ENCODE results near the gene OPHN1. TPM values are rescaled to one million over a fixed set of nuclear protein-coding genes. Genes with fewer than 3 reads are reported as not detected.

Gene OPHN1
- total RNA-seq, 4 donors from 2014 or later = 6.9 to 14.0 (median 10.2) TPM

DNA sequence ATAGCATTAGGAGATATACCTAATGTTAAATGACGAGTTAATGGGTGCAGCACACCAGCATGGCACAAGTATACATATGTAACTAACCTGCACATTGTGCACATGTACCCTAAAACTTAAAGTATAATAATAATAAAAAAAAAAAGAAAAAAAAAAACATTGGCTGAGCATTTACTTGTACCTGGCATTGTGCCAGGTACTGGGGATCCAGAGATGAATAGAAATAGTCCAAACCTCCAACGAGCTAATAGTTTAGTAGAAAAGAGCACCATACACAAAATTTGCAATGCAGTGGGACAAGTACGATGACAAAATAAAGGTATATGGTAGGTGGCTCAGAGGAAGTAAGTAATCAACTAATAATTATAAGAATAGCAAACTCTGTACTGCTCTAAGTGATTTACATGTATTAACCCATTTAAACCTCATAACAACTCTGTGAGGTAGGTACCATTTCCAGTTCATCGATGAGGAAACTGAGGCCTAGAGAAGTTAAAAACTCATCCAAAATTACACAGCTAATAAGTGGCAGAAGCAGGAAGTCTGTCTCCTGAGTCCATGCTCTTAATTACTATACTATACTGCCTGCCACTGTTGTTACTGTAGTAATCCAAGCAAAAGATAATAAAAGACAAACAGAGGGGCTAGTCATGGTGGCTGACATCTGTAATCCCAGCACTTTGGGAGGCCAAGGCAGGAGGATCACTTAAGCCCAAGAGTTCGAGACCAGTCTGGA, 319.3 kb downstream of the OPHN1 start:
- 78 to 81% methylated on average over 3 to 4 of the region's 5 CpGs for WGBS, 2 donors (ENCODE audit: low coverage in 1 of 2)
- H3K4me3 ChIP-seq = no peak overlapping the region
- no peak for ATAC-seq
- no peaks in the 10 kb centered on the region for H3K4me1 ChIP-seq
- no peak for TF ChIP-seq POLR2AphosphoS5 (IDR thresholded peaks at IDR 0.05)
- TF ChIP-seq, protein P1, sequence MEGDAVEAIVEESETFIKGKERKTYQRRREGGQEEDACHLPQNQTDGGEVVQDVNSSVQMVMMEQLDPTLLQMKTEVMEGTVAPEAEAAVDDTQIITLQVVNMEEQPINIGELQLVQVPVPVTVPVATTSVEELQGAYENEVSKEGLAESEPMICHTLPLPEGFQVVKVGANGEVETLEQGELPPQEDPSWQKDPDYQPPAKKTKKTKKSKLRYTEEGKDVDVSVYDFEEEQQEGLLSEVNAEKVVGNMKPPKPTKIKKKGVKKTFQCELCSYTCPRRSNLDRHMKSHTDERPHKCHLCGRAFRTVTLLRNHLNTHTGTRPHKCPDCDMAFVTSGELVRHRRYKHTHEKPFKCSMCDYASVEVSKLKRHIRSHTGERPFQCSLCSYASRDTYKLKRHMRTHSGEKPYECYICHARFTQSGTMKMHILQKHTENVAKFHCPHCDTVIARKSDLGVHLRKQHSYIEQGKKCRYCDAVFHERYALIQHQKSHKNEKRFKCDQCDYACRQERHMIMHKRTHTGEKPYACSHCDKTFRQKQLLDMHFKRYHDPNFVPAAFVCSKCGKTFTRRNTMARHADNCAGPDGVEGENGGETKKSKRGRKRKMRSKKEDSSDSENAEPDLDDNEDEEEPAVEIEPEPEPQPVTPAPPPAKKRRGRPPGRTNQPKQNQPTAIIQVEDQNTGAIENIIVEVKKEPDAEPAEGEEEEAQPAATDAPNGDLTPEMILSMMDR (IDR thresholded peaks at IDR 0.05) = no peak
- no peak for TF ChIP-seq POLR2A (IDR thresholded peaks at IDR 0.05)
- no peaks in the 10 kb centered on the region for H3K9me3 ChIP-seq
- peaks cover 0 to 16% of the 10 kb centered on the region in 2 donors for H3K36me3 ChIP-seq
- no peaks in the 10 kb centered on the region for H3K27me3 ChIP-seq
- no peak overlapping the region for H3K27ac ChIP-seq

DNA sequence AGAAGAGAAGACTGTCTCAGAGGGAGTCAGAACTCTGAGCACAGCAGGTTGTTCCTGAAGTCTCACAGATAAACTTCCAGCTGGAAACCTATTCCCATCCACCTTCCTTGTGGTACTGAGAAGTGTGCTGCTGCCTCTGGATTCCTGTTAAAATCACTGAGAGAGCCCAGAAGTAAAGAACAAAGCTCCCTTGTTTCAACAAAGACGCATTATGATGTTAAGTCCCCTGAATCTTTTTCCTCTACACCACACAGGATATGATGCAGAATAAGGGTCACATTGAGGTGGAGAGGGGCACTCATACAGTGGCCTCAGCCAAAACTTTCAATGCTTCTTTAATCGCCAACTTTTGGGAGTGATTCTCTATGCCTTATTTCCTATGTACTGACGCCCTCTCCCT, 321.0 kb downstream of the OPHN1 start:
- 60 to 70% methylated on average over 3 of the region's 3 CpGs for WGBS, 2 donors (ENCODE audit: low coverage in 1 of 2)

DNA sequence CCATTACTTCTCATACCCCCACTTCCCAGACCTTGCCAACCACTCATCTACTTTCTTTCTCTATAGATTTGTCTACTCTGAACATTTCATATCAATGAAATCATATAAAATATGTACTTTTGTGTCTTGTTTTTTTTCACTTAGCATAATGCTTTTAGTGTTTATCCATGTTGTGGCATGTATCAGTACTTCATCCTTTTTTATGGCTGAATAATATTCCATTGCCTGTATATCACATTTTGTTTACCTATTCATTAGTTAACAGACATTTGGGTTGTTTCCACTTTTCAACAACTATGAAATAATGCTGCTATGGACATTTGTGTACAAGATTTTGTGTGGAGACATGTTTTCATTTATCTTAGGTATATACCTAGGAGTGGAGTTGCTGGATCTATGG, 324.1 kb downstream of the OPHN1 start:
- Histone ChIP-seq H3K36me3 (peaks cover 0 to 16% of the 10 kb centered on the region in 2 donors), H3K27ac (no peak overlapping the region), H3K9me3 (no peaks in the 10 kb centered on the region), H3K4me1 (no peaks in the 10 kb centered on the region), H3K27me3 (no peaks in the 10 kb centered on the region), H3K4me3 (no peak overlapping the region)
- ATAC-seq = no peak
- no peak for TF ChIP-seq EP300 (IDR thresholded peaks at IDR 0.05)
- TF ChIP-seq POLR2AphosphoS5 (IDR thresholded peaks at IDR 0.05) = no peak
- TF ChIP-seq, protein P1 (IDR thresholded peaks at IDR 0.05) = no peak
- no peak for TF ChIP-seq POLR2A (IDR thresholded peaks at IDR 0.05)

More for the DNA sequence above, 321.0 kb downstream of the OPHN1 start:
- Histone ChIP-seq H3K4me1 (no peaks in the 10 kb centered on the region), H3K9me3 (no peaks in the 10 kb centered on the region), H3K4me3 (no peak overlapping the region), H3K27me3 (no peaks in the 10 kb centered on the region), H3K27ac (no peak overlapping the region), H3K36me3 (peaks cover 0 to 16% of the 10 kb centered on the region in 2 donors)
- no peak for ATAC-seq
- TF ChIP-seq, protein P1 (IDR thresholded peaks at IDR 0.05) = no peak
- TF ChIP-seq EP300 (IDR thresholded peaks at IDR 0.05) (no peak), POLR2AphosphoS5 (IDR thresholded peaks at IDR 0.05) (no peak), POLR2A (IDR thresholded peaks at IDR 0.05) (no peak)

DNA sequence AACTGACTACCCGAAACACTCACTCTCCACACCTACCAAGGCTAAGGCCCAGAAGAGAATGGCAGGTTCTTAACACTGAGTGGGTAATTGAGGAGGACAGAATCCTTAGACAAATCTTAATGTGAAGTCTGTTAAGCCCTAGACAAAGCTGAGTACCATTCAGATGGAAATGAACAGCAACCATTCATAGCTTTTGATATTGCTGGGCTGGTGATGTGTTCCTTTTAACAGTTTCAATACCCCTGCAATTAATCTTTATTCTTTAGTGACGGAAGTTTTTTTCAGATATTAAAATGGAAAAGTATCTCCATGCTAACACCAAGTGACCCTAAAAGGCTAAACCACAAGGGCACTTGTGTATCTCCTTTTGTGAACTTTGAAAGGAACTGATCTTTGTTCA, 334.9 kb downstream of the OPHN1 start:
- Histone ChIP-seq H3K27ac (no peak overlapping the region), H3K27me3 (no peaks in the 10 kb centered on the region), H3K36me3 (peaks cover 0 to 8% of the 10 kb centered on the region in 2 donors), H3K4me1 (no peaks in the 10 kb centered on the region), H3K4me3 (no peak overlapping the region), H3K9me3 (no peaks in the 10 kb centered on the region)
- TF ChIP-seq POLR2A (IDR thresholded peaks at IDR 0.05) (no peak), POLR2AphosphoS5 (IDR thresholded peaks at IDR 0.05) (no peak), EP300 (IDR thresholded peaks at IDR 0.05) (no peak)
- TF ChIP-seq, protein P1 (IDR thresholded peaks at IDR 0.05) = no peak
- WGBS, 2 donors (ENCODE audit: low coverage in 1 of 2) = 92 to 100% methylated on average over 1 to 2 of the region's 2 CpGs
- no peak for ATAC-seq

DNA sequence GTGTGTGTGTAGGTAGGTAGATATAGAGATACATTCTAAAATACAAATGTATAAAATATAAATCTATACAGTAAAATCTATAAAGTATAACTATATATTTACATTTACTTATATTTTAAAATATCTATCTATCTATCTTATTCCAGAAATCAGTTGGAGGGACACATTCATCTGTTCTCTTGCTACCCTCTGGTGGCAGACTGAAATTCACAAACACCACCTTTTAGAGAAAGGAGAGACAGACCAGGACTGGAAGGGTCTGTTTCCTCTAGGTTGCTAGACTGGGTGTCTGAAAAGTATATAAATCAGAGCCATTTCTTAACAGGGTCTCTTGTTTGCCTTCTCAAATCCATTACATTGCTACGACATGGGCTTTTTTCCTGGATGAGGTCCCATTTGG, 343.0 kb downstream of the OPHN1 start:
- ATAC-seq = no peak
- H3K27ac ChIP-seq = no peak overlapping the region
- no peaks in the 10 kb centered on the region for H3K9me3 ChIP-seq
- 73 to 86% methylated on average over 1 of the region's 1 CpG for WGBS, 2 donors (ENCODE audit: low coverage in 1 of 2)
- no peak for TF ChIP-seq POLR2A (IDR thresholded peaks at IDR 0.05)
- TF ChIP-seq, protein P1 (IDR thresholded peaks at IDR 0.05) = no peak
- no peak for TF ChIP-seq POLR2AphosphoS5 (IDR thresholded peaks at IDR 0.05)
- TF ChIP-seq EP300 (IDR thresholded peaks at IDR 0.05) = no peak
- H3K4me3 ChIP-seq = no peak overlapping the region
- no peaks in the 10 kb centered on the region for H3K27me3 ChIP-seq
- H3K4me1 ChIP-seq = no peaks in the 10 kb centered on the region
- peaks cover 0 to 11% of the 10 kb centered on the region in 2 donors for H3K36me3 ChIP-seq

Measured in gastroesophageal sphincter (tissue), 4 donors.